Smooth muscle cell (in vitro differentiated cells): Measurements from ENCODE around the gene TOX2. TPM values are rescaled to one million over a fixed set of nuclear protein-coding genes. Genes with fewer than 3 reads are reported as not detected.

Experiments used
- DNase-seq: peaks from one replicate; lab custom pipeline; 2025; ENCODE audit not compliant: unreplicated experiment; lab: John Stamatoyannopoulos, UW
- H2AFZ ChIP-seq: fragments of 200-600 bp; sonication (generic); 2 replicates; pipeline ENCODE4 v1.6.0; 2016; ENCODE audit warnings: antibody characterized with exemption, low read depth, mild to moderate bottlenecking
- H3F3A ChIP-seq: fragments of 200-600 bp; sonication (generic); 2 replicates; pipeline ENCODE4 v1.6.0; 2017; ENCODE audit warnings: antibody characterized with exemption, low read depth
- H3K27ac ChIP-seq: fragments of 200-600 bp; sonication (generic); 2 replicates; pipeline ENCODE4 v1.5.1; 2016; ENCODE audit warnings: low read depth, mild to moderate bottlenecking
- H3K27me3 ChIP-seq: fragments of 200-600 bp; sonication (generic); 2 replicates; pipeline ENCODE4 v1.6.1; 2016; ENCODE audit warnings: low read depth, mild to moderate bottlenecking
- H3K36me3 ChIP-seq: fragments of 200-600 bp; sonication (generic); 2 replicates; pipeline ENCODE4 v1.5.1; 2016; ENCODE audit warnings: low read depth
- H3K4me1 ChIP-seq: fragments of 200-600 bp; sonication (generic); 2 replicates; pipeline ENCODE4 v1.5.1; 2016; ENCODE audit warnings: low read depth
- H3K4me2 ChIP-seq: fragments of 200-600 bp; sonication (generic); 2 replicates; pipeline ENCODE4 v1.6.0; 2016; ENCODE audit warnings: mild to moderate bottlenecking
- H3K4me3 ChIP-seq: fragments of 200-600 bp; sonication (generic); 2 replicates; pipeline ENCODE4 v1.5.1; 2016; ENCODE audit warnings: mild to moderate bottlenecking
- H3K79me2 ChIP-seq: fragments of 200-600 bp; sonication (generic); 2 replicates; pipeline ENCODE4 v1.6.0; 2016; ENCODE audit warnings: low read depth, mild to moderate bottlenecking
- H3K9ac ChIP-seq: fragments of 200-600 bp; sonication (generic); 2 replicates; pipeline ENCODE4 v1.6.0; 2016; ENCODE audit warnings: low read depth
- H3K9me3 ChIP-seq: fragments of 200-600 bp; sonication (generic); replicated peaks from 2 replicates; pipeline ENCODE4 v1.5.1; 2016; ENCODE audit warnings: low read depth
- H4K20me1 ChIP-seq: fragments of 200-600 bp; sonication (generic); 2 replicates; pipeline ENCODE4 v1.6.0; 2016; ENCODE audit warnings: low read depth
- CTCF ChIP-seq: fragments of 200-600 bp; sonication (generic); IDR thresholded peaks from 2 replicates; pipeline ENCODE4 v1.5.1; 2017; ENCODE audit warnings: borderline replicate concordance, mild to moderate bottlenecking, antibody characterized with exemption; ENCODE audit not compliant: insufficient read depth, poor library complexity, severe bottlenecking
- WGBS: methylation state at CpG from one replicate; pipeline ENCODE4 v1.1.7; 2016; ENCODE audit warnings: low lambda C conversion rate; 5-methylcytosine and 5-hydroxymethylcytosine counted together
- polyA plus RNA-seq: library from polyadenylated mRNA; unstranded; fragments of >200 nt; fragmentation: Nextera tagmentation; extraction: Ambion mirVana; gene quantifications from 2 replicates; pipeline ENCODE4 v1.2.1, GENCODE V29; 2016
- total RNA-seq: library from RNA; depleted of rRNA; stranded (reverse); fragments of >200 nt; gene quantifications from 2 replicates; pipeline ENCODE4 v1.2.3, GENCODE V29; 2014

The TOX2 gene
- total and polyA plus RNA-seq, 2 experiments from 2014 or later = 1.1 to 3.8 TPM

- no peak overlapping the region for H3K4me3 ChIP-seq
- no peaks in the 10 kb centered on the region for H3K9me3 ChIP-seq
- no peaks in the 10 kb centered on the region for H3K4me1 ChIP-seq
- no peak overlapping the region for H2AFZ ChIP-seq
- no peak overlapping the region for H3K27ac ChIP-seq
- H3K79me2 ChIP-seq = no peaks in the 10 kb centered on the region
- 94% methylated on average over 14 of the region's 14 CpGs for WGBS
- no peaks in the 10 kb centered on the region for H3K36me3 ChIP-seq
- H3K9ac ChIP-seq = no peak overlapping the region
- no peaks in the 10 kb centered on the region for H3F3A ChIP-seq
- peaks cover 7% of the 10 kb centered on the region for H3K27me3 ChIP-seq
- TF ChIP-seq CTCF = no peak
- H4K20me1 ChIP-seq = no peaks in the 10 kb centered on the region
- no peak for DNase-seq
- no peak overlapping the region for H3K4me2 ChIP-seq
Observed at GRCh38 chr20:44031001-44031574, 116.4 kb downstream of the TOX2 start.

- Histone ChIP-seq H3F3A (no peaks in the 10 kb centered on the region), H4K20me1 (no peaks in the 10 kb centered on the region), H3K36me3 (no peaks in the 10 kb centered on the region), H3K4me2 (no peak overlapping the region), H3K27ac (no peak overlapping the region), H3K4me1 (no peaks in the 10 kb centered on the region), H3K4me3 (no peak overlapping the region), H3K9ac (no peak overlapping the region), H3K9me3 (no peaks in the 10 kb centered on the region), H3K79me2 (no peaks in the 10 kb centered on the region), H3K27me3 (peaks cover 7% of the 10 kb centered on the region), H2AFZ (no peak overlapping the region)
- DNase-seq = no peak
- WGBS = 89% methylated on average over 12 of the region's 12 CpGs
- TF ChIP-seq CTCF = no peak
Observed at GRCh38 chr20:44031781-44032582, 117.3 kb downstream of the TOX2 start.

- 89% methylated on average over 12 of the region's 12 CpGs for WGBS
- no peak for TF ChIP-seq CTCF
Observed at GRCh38 chr20:44032583-44033331, 118.1 kb downstream of the TOX2 start.

More at GRCh38 chr20:44032583-44033331, 118.1 kb downstream of the TOX2 start:
- Histone ChIP-seq H3F3A (no peaks in the 10 kb centered on the region), H3K4me3 (no peak overlapping the region), H3K4me1 (no peaks in the 10 kb centered on the region), H3K36me3 (no peaks in the 10 kb centered on the region), H3K79me2 (no peaks in the 10 kb centered on the region), H4K20me1 (no peaks in the 10 kb centered on the region), H3K9me3 (no peaks in the 10 kb centered on the region), H3K27ac (no peak overlapping the region), H2AFZ (no peak overlapping the region), H3K4me2 (no peak overlapping the region), H3K9ac (no peak overlapping the region), H3K27me3 (peaks cover 9% of the 10 kb centered on the region)
- DNase-seq = no peak
